NT2/D1 (cell line): ENCODE data around the gene DHX32.

Experiments
- SUZ12 ChIP-seq: IDR thresholded peaks from 2 replicates; pipeline ENCODE4 v1.6.1; 2011; ENCODE audit not compliant: insufficient read length, insufficient read depth; ENCODE audit errors: extremely low read depth
- ZNF274 ChIP-seq: IDR thresholded peaks from 2 replicates; pipeline ENCODE4 v1.6.1; 2011; ENCODE audit warnings: mild to moderate bottlenecking, low read depth, low read length

DNA sequence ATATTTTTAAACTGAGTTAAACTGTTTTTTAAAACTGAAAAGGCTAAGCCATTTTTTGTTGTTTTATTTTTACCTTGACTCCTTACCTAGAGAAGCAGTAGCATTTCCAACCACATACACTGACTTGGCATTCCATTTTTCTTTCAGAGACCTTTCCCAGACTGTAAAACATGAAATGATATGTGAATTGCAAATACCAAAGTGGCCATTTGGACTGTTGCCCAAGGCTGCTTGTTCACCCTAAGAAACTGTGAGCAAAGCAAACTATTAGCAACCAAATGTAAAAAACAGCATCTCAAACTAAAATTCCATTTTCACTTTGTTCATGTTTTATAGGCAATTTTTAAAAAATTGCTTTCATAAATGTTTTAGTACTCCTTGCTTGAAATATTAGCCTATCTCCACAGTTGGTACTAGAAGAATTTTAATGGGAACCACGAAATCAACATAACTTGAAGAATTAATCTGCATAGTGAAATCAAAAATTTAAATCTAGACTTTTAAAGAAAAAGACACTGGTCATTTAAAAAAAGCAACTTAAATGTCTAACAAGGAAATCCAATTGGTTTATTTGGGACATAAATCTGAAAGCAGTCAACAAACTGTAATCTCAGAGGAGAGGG, 68.9 kb downstream of the DHX32 start:
- TF ChIP-seq ZNF274 (no peak), SUZ12 (no peak)
